DMS 273 (cell line): ENCODE results near the gene CNKSR2.
"Not testable (repeated sequence)": the region's sequence is repeated elsewhere in the genome, so short reads cannot be mapped to it uniquely, and the experiment has no call there.

Source experiments
- DNase-seq: peaks from one replicate; lab custom pipeline; 2025; ENCODE audit not compliant: unreplicated experiment; lab: John Stamatoyannopoulos, UW

CNKSR2 gene

DNA sequence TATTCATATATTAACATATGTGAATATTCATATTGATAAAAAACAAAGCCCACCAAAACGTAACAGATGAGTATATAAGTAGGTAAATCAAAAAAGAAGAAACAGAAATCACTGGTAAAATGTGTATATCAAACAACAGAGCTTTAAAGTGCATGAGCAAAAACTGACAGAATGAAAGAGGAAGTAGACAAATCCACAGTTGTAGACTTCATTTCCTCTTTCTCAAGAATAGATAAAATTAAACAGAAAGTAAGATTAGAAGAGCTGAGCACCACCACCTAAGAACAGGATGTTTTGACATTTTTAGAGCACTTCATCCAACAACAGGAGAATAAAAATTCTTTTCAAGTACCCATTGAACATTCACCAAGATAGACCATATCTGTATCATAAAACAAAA is 64.6 kb downstream of the CNKSR2 start:
- DNase-seq, result no peak

DNA sequence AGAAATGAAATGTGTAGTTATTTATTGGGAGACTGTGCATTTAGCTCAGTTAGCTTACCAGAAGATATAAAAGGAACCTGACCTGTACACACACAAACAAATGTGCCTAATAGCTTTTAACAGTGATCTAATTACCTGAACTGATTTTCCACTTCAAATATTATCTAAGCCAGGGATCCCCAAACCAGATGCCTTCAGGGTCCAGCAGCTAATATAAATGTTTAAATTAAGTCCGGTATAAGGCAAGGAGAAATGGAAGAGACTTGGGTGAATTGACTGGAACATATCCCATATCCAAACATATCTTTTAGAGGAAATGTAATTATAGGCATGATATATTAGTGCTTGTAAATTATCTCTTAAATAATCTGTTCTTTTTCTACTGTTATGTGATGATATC is 66.7 kb downstream of the CNKSR2 start:
- no peak for DNase-seq

DNA sequence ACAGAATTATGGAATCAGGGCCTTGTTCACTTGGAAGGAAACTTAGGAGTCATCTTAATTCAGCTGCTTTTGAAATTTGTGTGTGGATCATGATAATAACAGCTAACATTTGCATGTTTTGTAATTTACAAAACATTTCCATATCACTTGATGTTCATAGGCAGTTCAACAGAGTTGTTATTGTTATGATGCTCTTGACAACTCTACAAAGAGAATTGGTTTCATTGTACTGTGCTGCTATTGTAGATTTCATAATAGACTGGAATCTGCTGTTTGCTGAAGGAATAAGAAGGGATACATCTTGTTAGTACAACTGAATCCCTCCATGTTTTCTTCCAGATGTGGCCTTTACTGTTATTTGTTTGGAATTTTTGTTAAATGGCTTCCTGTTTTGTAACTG is 83.5 kb downstream of the CNKSR2 start:
- no peak for DNase-seq

DNA sequence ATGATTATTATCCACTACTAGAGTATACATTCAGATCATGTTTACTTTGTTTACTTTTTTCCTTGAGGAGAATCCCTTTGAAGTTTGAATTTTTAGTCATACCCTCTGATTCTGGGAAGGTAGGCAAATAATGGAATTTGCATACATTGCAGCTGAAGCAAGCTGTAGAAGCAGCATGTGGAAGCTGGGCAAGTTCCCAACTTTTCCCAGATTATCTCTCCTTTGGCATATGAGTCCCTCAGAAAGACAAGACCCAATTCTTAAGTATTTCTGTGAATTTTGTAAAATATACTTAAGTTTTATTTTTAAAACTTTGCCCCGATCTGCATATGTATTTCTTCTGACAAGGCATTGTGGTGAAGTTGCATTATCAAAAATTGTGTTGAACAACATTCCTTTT is 94.9 kb downstream of the CNKSR2 start:
- no peak for DNase-seq

DNA sequence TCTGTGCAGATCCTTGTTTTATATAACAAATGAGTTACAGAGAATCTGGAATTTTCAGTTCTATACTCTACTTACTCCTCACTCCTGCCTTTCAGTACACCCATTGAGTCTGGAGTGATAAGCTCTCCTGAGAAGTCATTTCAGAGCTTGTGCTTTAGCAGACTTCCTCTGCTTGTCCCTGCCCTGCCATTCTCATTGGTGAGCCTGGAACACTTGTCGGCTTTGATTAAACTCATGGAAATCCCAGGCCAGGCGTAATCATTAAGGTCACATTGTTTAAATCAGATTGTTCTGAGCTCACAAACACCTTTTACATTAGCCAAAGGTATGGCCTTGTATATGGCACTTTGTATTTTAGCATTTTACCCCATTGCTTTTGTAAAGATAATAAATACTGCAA is 102.7 kb downstream of the CNKSR2 start:
- DNase-seq, result no peak

DNA sequence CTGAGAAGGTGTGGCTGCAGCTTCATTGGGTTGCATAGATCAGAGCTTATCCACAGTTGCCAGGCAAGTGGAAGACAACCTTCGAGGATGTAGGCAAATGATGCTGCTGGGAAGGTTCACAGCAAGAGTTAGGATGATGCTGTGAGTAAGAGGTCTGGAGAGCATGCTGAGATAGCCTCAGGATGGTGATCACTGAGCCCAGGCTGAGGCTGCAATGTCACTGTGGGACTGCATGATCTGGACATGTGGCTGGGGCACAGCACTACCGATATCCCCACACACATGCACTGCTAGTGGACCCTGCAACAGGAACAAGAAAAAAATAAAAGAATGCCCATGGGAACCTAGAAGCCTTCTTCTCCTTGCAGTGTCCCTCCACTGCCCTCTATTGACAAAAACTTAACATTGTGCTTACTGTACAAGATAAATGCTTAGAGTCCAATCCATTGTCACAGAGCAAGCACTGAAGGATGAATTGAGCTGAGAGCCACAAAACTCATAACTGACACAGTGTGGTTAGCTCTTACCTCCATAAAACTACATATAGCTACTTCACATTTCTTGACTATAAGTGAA is 105.6 kb downstream of the CNKSR2 start:
- peak; percentile 78 for DNase-seq

DNA sequence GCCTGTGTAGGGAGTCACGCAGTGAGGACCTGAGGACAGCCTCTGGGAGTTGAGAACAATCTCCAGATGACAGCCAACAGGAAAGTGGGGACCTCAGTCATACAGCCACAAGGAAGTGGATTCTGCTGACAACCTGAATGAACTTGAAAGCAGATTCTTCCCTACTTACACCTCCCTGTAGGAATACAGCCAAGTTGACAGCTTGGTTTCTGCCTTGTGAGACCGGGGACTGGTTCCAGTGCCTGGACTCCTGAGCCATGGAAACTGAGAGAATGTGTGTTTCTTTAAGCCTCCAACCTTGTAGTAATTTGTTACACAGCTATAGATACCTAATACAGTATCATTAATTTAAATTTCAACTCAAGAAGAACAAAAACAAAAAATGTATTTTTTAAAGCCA is 107.5 kb downstream of the CNKSR2 start:
- DNase-seq, result no peak

DNA sequence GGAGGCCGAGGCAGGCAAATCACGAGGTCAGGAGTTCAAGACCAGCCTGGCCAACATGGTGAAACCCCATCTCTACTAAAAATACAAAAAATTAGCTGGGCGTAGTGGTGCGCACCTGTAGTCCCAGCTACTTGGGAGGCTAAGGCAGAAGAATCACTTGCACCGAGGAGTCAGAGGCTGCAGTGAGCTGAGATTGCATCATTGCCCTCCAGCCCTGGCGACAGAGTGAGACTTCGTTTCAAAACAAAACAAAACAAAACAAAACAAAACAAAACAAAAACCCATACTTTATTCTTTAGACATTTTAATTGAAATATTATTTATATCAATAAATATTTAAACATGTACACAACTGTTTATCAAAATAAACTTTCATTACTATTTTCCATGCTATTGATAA is 109.8 kb downstream of the CNKSR2 start:
- not testable (repeated sequence) for DNase-seq

DNA sequence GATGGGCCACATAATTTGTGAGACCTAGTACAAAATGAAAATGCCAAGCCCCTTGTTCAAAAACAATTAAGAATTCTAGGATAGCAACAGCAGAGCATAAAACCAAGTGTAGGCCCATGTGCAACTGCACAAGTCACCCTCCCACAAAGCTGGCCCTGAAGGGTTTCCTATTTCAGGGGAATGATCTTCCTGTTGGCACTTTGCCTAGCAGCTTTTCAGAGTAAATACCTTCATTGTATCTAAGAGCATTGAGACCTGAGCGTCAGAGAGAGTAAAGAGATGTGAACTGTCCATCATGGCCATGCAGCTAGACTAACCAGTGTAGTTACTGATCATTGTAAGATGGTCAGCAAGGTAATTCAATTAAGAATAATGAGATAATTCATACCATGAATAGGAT is 113.6 kb downstream of the CNKSR2 start:
- peak; percentile 78 for DNase-seq

DNA sequence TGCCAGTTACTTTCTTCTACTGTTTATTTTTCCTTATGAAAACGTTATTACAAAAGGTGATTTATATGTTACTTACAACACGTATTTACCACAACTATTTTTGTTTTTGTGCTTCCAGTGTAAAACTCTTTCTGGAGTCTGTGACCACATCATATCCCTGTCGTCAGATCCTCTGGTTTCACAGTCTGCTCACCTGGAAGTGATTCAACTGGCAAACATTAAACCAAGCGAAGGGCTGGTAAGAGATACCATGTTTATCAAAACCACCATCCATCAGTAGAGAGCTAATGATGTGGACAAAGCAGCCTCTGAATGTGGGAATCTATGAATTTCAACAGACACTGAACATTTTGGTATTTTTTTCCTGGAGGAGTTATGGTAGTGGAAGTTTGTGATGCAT is 116.1 kb downstream of the CNKSR2 start:
- DNase-seq, result peak; percentile 21

DNA sequence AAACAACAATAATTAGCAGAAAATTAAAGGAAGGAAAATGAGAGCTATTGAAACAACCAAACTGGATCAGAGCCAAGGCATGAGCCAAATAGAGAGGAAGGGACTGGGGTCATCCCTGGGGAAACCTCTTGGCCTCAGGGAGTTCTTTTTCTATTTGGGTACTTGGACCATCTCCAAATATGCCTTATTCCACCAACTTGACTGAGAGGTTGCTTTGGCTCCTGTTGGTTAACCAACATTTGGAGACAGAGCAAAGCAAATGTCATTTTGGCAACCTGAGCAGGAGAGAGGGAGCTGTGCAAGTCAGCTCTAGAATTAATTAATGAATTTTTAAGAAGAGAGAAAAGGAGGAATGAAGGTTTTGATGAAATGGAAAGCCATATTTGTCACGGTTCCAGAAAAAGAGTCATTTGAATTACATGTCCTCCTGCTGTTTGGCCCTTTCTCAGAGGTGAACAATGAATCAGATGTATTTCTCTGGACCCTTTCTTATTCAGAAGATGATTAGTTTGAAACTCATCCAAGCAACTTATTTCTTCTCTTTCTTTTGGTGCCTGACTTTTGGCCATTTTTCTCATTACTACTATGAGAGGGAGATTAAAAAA is 119.1 kb downstream of the CNKSR2 start:
- peak; percentile 60 for DNase-seq

DNA sequence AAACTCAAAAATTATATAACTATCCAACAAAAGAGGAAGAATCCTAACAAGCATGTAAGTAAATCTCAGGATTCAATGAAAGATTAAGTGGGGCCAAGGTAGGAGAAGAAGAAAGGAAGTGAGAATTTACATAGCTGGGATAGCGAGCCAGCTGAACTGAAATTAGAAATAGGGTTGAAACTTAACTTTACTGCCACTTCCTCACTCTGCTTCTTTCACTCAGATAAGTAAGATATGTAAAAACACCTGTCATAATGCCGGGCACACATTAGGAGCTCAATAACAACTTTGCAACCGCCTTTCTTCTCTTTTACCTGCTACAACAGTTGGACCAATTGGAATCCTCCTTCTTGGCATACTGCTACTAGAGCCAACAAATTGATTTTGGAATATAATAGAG is 129.4 kb downstream of the CNKSR2 start:
- no peak for DNase-seq

DNA sequence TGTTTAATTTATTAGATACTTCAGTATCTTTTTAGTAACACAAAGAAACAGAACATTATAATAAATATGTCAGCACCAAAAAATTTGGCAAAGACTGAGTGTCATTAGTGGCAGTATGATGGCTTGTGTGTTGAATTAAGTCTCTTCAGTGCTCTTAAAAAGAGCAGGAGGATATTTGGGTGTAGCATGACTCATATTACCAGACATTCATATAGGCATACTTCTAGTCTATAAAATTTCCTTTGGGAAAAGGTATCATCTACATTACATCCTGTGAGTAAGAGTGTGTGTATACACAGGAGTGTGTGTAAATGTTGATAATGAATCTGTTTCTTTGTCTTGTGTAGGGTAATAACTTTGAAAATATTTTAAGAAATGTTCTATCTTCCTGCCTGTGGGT is 135.7 kb downstream of the CNKSR2 start:
- DNase-seq, result no peak

DNA sequence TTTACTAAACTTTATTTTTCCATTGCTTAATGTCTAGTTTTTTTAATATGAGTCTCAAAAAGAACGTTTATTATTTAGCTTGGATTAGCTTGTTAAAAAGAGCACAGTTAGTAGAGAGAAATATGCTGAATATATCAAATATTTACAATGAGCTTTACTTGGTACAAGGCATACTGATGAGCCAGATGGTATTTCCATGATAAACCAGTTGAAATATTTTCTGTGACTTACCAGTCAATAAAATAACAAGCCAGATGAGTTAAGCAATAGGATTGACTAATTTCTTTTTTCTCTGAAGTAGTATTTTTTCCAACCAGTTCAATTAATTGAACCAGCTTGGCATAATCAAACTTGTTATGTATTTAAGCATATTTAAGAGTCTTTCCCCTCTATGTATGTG is 149.8 kb downstream of the CNKSR2 start:
- no peak for DNase-seq

DNA sequence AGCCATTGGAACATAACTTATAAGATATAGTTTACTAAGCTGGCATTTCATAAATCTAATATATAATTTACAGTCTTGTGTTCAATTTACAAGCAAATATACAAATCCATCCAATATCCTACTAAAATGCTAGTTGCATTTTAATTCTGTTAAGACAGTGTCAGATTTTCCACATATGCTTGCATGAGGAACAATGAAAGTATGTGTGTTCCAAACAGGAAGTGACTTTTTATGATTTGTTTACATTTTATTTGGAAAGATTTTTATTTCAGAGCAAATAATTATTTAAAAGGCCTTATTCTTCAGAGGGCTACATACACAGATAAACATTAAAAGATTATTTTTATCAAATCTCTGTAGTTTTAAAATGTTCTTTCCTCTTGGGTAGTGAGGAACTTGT is 153.9 kb downstream of the CNKSR2 start:
- no peak for DNase-seq

DNA sequence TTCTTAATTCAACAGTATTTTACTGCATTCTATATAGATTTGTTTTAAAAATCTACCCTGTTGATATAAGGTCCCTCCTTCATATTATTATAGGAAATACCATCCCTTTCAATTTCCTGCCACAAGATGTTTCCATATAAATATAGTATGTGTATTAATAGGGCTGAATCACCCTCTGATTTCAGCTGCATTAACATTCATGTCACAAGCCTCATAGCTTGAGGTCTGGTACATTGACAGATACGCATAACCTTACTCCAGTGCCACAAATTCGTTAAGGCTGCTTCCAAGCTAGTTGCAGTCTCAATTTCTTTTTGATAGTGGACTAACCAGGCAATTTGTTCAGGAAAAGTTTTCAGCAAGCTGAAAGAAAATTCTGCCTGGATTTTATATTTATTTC is 155.6 kb downstream of the CNKSR2 start:
- DNase-seq, result no peak

DNA sequence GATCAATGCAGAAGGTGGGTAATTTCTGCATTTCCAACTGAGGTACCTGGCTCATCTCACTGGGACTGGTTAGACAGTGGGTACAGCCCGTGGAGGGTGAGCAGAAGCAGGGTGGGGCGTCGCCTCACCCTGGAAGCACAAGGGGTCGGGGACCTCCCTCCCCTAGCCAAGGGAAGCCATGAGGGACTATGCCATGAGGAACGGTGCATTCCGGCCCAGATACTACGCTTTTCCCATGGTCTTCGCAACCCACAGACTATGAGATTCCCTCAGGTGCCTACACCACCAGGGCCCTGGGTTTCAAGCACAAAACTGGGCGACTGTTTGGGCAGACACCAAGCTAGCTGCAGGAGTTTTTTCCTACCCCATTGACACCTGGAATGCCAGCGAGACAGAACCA is 170.4 kb downstream of the CNKSR2 start:
- DNase-seq, result not testable (repeated sequence)

DNA sequence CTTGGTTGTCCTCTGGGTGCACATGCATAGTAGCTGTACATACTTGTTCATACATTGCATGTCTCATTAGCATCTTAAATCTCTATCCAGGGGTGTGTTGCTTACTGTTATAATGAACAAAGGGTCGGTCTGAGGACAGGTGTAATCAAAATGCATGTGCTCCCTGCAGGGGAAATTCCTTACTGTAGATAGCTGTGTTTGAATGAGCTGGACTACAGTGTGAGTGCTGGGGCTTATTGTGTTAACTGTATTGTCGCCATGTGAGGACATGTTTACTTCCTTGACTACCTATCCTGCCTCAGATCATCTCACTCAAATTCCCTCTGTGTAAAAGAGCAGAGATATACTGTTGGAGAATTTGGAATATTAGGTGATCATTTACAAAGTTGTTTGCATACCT is 185.2 kb downstream of the CNKSR2 start:
- no peak for DNase-seq

DNA sequence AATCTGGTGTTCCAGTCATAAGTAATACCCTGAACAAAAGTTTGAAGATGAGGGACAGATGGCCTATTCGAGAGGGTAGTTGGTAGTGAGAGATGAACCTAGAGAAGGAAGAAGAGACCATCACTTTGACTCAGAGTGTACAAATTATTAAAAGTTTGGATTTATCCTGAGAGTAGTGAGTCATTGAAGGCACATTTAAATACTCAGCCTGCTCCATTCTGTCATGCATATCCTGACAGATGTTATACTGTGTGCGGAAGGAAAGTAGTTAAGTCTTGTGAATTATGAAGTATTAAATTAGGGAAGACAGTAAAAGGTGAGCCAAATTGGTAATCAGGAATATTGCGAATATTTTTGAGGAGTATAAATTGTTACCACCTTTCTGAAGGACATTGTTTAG is 190.8 kb downstream of the CNKSR2 start:
- DNase-seq, result no peak

DNA sequence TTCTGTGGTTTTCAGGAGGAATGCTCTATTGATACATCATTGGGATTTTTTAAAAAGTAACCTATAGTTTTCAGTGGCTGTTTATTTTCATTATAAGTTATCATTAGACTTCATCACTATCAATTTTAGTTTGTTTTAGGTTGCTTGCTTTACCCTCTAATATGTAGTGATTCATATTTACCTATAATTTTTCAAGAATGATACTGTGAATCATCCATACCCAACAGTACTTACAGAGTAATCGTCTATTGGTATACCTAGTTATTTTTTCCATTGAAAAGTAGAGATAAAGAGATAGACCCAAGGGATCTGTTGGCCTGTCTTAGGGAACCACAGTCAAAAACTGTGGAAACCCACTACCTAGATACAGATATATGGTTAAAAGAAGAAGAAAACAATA is 200.6 kb downstream of the CNKSR2 start:
- DNase-seq, result no peak

DNA sequence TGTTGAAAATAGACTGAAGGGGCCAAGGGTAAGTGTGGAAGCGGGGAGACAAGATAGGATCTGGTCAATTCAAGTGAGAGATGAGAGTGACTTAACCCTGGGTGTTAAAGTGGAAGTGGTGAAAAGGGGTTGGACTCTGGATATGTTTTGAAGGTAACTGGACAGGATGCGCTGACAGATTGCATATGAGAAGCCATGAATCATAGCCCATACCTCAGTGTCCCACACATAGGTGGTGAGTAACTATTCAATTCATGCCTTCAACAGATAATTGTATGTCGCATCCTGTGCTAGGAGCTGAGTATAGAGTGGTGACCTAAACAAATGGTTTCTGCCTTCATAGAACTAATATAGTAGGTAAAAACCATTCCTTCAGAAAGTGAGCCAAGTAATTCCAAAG is 207.3 kb downstream of the CNKSR2 start:
- no peak for DNase-seq

DNA sequence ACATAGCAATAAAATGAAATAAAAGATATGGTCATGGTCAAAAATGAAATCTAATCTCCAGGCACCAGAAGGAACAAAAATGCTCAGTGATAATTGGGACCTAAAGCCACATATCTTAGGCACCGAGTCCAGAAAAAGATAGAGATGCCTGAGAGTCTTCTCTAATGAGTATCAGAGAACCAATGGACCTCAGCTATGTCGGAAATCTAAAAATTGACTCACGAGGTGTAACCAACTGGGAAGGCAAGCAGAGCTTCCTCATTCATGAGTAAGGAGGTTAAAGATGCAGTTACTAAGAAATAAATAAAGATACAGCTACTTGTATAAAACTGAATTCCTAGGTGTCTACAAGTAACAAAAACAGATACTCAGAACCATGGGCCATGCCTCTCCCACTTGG is 211.8 kb downstream of the CNKSR2 start:
- no peak for DNase-seq

DNA sequence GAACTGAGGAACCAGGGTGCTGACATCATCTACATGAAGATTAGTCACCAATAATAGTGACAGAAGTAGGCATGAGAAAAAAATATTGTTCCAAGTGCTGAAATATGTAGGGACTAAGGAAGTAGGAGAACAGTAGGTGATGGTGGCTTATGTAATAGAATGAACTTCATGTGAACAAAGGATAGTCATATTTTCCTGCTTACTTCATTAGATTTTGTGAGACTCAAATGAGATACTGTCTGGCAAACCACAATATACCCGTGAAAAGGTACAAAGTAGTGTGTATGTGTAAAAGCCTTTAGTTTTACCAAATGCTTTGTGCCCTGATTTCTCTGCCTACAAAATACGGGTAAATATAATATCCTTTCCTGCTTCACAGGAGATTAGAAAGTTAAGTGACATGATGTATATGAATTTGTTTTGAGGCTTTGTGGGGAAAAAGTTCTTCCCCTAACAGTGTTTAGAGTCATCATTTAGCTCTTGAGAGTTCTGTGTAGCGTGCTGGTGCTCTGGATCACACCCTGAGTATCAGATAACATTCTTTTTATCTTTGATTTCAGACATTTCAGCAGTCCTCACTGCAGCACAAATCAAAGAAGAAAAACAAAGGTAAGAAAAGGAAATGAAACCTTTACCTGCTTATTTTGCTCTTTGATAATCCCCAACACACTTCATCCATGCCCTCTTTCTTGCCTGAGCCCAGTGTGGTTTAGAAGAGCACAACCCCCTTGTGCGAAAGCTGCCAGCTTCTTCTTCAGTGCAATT is 216.0 kb downstream of the CNKSR2 start:
- DNase-seq, result no peak
